Type B pancreatic cell (in vitro differentiated cells): Measurements from ENCODE around the gene ADAMTS9. TPM values are rescaled to one million over a fixed set of nuclear protein-coding genes. Genes with fewer than 3 reads are reported as not detected.
A peak's percentile ranks its signal among the peaks of the same experiment; 100 is the strongest.

Experiments used
- DNase-seq: peaks from one replicate; pipeline ENCODE4 v3.0.0; 2021; ENCODE audit warnings: mixed read lengths; ENCODE audit not compliant: unreplicated experiment; ENCODE audit errors: extremely low spot score
- H3K27ac Mint-ChIP-seq: 2 replicates; pipeline ENCODE4 v1.8.0; 2021; ENCODE audit warnings: mild to moderate bottlenecking, mixed read lengths
- H3K27me3 Mint-ChIP-seq: 2 replicates; pipeline ENCODE4 v1.8.0; 2021; ENCODE audit warnings: mixed read lengths
- H3K36me3 Mint-ChIP-seq: 2 replicates; pipeline ENCODE4 v1.8.0; 2021; ENCODE audit warnings: mixed read lengths
- H3K4me1 Mint-ChIP-seq: one replicate; pipeline ENCODE4 v1.8.0; 2021; ENCODE audit warnings: mixed read lengths; ENCODE audit not compliant: unreplicated experiment
- H3K4me3 Mint-ChIP-seq: 2 replicates; pipeline ENCODE4 v1.8.0; 2021; ENCODE audit warnings: mild to moderate bottlenecking, mixed read lengths
- H3K9me3 Mint-ChIP-seq: 2 replicates; pipeline ENCODE4 v1.8.0; 2021; ENCODE audit warnings: mixed read lengths
- CTCF ChIP-seq: fragments of 200-600 bp; sonication (generic); conservative IDR thresholded peaks from 2 replicates; pipeline ENCODE4 v1.5.0; 2021; ENCODE audit warnings: antibody characterized with exemption, mild to moderate bottlenecking
- total RNA-seq: library from RNA; stranded (reverse); gene quantifications from 2 replicates; pipeline ENCODE4 v1.2.1, GENCODE V29; 2021; ENCODE audit warnings: low replicate concordance

ADAMTS9 gene
- total RNA-seq, 1 donor from 2014 or later, result 34.9 TPM

GRCh38 chr3:64617610-64618009 is 70.2 kb downstream of the ADAMTS9 start:
- no peak overlapping the region for H3K4me3 Mint-ChIP-seq
- no peak overlapping the region for H3K27ac Mint-ChIP-seq
- TF ChIP-seq CTCF, result no peak
- peaks cover 14% of the 10 kb centered on the region for H3K4me1 Mint-ChIP-seq
- peaks cover 36% of the 10 kb centered on the region for H3K36me3 Mint-ChIP-seq
- peaks cover 9% of the 10 kb centered on the region for H3K9me3 Mint-ChIP-seq
- no peak for DNase-seq
- peaks cover 4% of the 10 kb centered on the region for H3K27me3 Mint-ChIP-seq

- Mint-ChIP-seq H3K9me3 (peaks cover 9% of the 10 kb centered on the region), H3K4me3 (no peak overlapping the region), H3K36me3 (peaks cover 37% of the 10 kb centered on the region), H3K4me1 (peaks cover 20% of the 10 kb centered on the region), H3K27ac (no peak overlapping the region), H3K27me3 (peaks cover 7% of the 10 kb centered on the region)
- TF ChIP-seq CTCF, result no peak
- no peak for DNase-seq
Observed at GRCh38 chr3:64616953-64617352, 70.8 kb downstream of the ADAMTS9 start.

- H3K4me1 Mint-ChIP-seq, result peaks cover 20% of the 10 kb centered on the region
- H3K4me3 Mint-ChIP-seq, result peak overlapping the region; percentile 19
Observed at GRCh38 chr3:64612916-64613526, 74.8 kb downstream of the ADAMTS9 start.

GRCh38 chr3:64612082-64612860 is 75.5 kb downstream of the ADAMTS9 start:
- H3K9me3 Mint-ChIP-seq, result no peaks in the 10 kb centered on the region
- peaks cover 42% of the 10 kb centered on the region for H3K36me3 Mint-ChIP-seq
- no peak overlapping the region for H3K27ac Mint-ChIP-seq
- no peak overlapping the region for H3K4me3 Mint-ChIP-seq
- no peak for TF ChIP-seq CTCF
- no peak for DNase-seq
- H3K27me3 Mint-ChIP-seq, result peaks cover 7% of the 10 kb centered on the region
- peaks cover 20% of the 10 kb centered on the region for H3K4me1 Mint-ChIP-seq

More at GRCh38 chr3:64612916-64613526, 74.8 kb downstream of the ADAMTS9 start:
- peaks cover 42% of the 10 kb centered on the region for H3K36me3 Mint-ChIP-seq
- no peak for TF ChIP-seq CTCF
- DNase-seq, result no peak
- H3K27me3 Mint-ChIP-seq, result peaks cover 7% of the 10 kb centered on the region
- H3K9me3 Mint-ChIP-seq, result no peaks in the 10 kb centered on the region
- H3K27ac Mint-ChIP-seq, result no peak overlapping the region

- H3K9me3 Mint-ChIP-seq, result no peaks in the 10 kb centered on the region
- H3K27me3 Mint-ChIP-seq, result peaks cover 7% of the 10 kb centered on the region
- no peak overlapping the region for H3K27ac Mint-ChIP-seq
- no peak overlapping the region for H3K4me3 Mint-ChIP-seq
- TF ChIP-seq CTCF, result no peak
- H3K36me3 Mint-ChIP-seq, result peaks cover 43% of the 10 kb centered on the region
- no peak for DNase-seq
- H3K4me1 Mint-ChIP-seq, result peaks cover 16% of the 10 kb centered on the region
Observed at GRCh38 chr3:64608741-64609140, 79.1 kb downstream of the ADAMTS9 start.
